OCI-M1 (cell line): ENCODE results near the gene DYRK4.

Source experiments
- DNase-seq: peaks from one replicate; lab custom pipeline; 2025; lab: John Stamatoyannopoulos, UW

The DYRK4 gene

DNA sequence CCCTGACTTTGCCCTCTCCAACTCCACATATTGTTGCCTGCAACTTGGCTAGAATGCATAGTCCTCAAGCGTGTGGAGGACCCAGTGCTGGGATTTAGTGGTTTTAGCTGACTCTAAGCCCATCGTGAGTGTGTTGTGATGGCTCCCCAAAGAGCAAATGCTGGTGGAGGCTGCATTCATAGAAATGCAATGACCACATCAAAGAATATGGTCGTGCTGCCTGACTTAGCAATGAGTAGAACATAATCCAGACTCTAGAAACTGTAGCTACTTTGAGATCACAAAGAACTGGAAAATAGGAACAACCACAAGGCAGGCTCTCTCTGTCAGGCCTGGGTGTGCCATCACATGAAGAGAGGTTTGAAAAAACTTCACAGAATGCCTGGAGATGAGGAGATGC lies 1.3 kb downstream of the DYRK4 start:
- DNase-seq = no peak

DNA sequence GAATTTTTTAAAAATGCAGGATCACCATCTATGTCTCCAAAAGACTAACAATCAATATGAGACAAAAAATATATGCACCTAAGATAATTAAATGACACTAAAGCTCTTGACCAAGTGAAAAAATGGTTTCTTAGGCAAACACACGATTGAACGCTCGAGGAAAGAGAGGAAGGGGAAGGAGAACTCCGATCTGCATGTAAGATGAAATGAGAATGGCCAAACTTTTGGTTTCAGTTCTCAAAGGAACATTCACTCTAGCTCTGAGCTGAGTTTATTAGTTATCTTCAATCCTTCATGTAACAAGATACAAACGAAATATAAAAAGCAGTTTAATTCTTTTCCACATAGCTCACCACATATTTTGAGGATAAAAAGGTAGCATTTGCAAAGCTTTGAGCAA lies 2.8 kb downstream of the DYRK4 start:
- peak; percentile 32 for DNase-seq

DNA sequence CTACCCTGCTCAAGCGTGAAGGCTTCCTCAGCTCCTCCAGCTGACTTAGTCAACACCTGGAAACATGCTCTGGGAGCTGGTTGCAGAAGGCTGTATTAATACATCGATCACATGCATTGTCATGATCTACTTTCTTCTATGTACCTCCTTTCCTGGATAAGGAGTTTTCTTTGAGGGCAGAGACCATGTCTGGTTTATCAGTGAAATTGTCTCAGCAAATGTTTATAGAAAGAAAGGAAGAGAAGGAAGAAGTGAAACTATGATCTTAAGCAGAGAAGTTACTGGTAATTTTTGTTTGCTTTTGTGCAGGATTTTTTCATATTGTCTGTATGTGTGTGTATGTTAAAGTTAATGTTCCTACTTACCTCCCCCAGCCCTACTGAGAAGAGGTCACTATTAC lies 4.5 kb downstream of the DYRK4 start:
- no peak for DNase-seq

DNA sequence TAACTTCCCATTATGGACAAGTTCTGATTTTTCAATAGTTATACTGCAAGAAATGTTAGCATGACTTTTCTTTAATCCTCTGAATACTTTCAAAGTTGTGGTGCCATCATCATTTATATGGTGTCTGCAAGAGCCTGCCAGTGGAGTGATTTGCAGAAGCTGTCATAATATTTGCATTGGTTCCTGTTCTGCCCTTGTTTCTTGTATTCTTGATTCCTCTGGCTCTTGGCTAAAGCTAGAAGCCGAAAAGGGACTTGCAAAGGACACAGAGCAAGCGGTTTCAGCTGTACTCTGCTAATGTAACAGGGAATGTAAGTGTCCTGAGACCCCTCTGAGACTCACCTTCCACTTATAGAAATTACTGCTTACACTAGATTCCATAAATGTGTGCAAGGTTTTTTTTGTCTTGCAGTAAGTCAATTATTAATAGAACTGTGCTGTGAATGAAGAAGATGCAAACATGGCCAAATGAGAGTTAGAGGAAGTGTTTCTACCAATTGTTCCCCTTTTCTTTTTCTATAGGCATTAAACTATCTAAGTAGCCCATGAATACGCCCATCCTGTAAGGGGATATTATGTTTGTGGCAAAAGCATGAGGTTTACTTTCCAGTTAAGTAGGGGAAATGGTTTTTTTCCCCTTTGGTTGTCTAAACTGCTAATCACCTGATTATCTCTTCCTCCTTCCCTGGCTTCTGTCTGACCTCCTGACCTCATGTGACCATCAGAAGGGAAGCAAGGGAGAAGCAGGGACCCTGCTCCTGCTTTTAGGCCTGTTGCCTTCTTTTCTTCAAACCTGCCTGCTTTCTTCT lies 5.3 kb downstream of the DYRK4 start:
- peak; percentile 56 for DNase-seq

DNA sequence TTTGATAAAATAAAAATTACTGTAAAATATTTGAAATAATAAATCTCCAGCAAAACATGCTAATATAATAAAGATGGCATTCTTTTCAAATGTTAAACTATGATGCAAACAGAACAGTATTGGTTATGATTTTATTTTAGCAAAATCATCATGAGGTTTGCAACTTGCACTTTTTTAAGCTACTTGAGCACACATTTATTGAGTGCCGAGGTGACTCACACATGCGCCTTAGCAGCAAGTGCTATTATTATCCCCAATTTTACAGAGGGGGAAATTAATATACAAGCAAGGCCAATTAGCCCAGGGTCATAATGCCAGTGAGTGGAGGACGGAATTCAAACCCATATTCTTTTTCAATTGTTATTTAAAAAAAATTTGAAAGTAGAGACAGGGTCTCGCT lies 7.3 kb downstream of the DYRK4 start:
- DNase-seq = no peak

DNA sequence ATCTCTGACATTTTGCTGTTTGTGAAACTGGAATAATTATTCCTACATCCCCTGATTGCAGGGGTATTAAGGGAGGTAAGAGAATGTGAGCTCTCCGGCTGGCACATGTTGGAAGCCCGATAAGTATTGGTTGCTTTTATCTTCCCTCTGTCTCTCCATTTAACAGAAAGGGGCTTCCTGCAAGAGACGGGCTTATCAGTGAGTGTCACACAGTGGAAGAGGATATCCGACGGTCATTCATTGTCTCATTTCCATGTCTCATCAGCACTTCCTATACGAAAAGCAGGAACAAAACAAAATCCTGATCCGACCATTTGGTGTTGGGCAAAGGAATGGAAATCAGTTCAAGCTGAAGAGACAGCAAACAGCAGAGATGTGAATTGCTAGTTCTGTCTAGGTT lies 10.7 kb downstream of the DYRK4 start:
- DNase-seq = peak; percentile 4

DNA sequence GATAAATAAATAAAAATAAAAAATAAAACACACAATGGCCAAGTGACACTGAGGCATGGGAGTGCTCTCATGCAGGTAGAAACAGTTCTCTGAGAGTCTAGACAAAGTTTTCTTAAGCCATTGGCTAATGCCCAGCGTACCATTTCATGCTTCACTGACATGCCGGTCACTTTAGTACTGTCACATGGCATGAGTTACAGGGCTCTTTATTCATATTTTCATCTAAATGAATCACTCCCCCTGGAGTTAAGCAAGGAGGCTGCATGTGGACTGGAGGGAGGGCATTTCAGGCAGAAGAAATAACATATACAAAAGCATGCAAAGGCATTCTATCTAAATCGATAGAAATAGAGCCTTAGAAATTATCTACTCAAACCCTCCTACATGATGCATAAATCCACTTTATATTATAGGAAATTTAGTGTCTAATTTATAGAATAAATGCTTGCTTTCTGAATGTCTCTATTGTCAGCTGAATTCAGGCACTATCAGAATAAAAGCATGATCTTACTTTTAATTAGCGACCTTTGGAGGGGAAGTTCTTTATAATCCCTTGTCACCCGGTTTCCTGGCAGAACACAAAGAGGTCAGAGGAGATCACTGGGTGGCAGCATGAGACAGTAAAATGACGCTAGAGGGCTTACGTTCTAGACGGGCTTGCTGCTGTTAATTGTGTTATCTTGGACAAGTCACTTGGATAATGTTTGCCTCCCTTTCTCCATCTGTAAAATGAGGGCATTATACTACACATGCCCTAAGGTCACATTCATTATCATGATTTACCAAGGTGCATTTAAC lies 17.5 kb downstream of the DYRK4 start:
- peak; percentile 72 for DNase-seq

DNA sequence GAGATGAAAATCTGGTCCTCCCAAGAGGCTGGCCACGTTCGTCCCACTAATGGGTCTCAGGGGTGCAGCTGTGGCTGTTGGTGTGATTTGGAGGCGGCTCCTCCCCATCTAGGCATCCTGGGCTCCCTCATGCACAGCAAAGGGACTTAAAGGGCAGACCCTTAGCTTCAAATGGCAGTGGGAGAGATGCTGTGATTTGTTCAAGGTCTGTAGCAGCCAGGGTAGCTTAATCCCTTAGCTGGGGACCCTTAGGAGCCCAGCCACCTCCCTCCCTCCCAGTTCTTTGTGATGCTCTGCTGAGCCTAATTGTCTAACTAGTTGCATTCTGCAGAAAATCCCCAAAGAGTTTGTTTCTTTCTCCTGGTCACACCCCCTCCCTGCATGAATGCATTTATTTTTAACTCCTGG lies 18.3 kb downstream of the DYRK4 start:
- no peak for DNase-seq

DNA sequence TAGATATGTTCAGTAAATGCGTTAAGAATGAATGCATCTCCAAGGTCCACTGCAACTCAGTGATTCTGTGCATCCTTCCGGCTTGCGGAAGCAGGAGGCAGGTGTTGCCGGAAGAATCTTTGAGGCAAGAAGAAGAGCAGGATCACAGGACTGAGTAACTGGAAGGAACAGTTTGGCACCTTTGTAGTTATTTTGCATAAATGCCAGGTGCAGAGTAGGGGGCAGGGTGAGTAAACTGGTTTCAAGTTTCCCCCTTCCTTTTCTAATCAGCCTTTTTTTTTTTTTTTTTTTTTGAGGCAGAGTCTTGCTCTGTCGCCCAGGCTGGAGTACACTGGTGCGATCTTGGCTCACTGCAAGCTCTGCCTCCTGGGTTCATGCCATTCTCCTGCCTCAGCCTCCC lies 22.3 kb downstream of the DYRK4 start:
- no peak for DNase-seq

DNA sequence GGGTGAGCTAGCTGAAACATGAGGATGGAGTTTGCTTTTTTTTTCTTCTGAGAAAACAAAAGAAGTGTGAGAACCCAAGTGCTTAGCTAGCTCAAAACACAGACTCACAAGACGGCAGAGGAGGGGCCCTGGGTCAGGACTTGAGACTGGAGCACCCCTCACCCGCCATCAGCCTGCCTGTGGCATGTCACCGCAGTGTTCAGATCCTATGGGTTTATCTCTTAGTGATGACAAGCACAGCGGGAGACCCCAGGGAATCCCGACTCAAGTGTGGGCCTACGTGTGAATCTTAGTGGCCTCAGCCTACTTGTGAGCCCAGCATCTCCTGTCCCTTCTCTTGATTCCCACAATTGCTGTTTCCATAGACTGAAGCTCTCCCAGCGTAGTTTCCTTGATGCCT lies 22.9 kb downstream of the DYRK4 start:
- DNase-seq = no peak

DNA sequence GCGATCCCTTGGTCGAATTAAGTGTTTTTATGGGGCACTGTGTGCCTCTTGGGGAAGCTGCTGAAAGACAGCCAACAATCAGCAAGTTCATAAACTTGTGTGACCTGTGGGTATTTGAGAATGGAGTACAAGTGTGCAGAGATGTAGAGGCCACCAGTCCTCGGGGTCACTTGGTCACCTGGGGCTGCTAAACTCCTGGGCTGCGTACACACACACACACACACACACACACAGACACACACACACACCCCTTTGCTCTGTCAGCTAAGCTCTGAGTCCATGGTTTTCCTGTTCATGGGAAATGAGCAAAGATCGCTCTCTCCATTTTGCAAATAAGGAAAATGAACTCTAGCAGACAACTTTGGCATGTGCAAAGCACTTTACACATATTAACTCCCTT lies 24.5 kb downstream of the DYRK4 start:
- DNase-seq = no peak

DNA sequence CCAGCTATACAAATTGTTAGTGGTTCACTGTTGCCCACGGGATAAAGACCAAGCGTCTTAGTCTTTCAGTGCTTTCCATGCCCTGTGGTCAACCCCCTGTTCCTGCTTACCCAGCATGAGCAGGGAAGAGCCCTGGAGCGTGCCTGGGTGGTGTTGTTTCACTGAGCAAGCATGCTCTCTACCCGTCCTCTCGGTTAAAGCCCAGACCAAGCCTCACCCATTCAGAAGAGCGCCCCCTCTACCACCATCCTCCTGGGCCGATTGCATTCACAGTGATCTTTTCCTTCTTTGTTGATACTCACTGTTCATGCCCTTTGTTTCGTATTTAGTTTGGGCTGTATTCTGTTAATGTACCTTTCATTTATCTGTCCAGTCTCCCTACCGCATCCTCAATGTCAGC lies 25.1 kb downstream of the DYRK4 start:
- DNase-seq = no peak

DNA sequence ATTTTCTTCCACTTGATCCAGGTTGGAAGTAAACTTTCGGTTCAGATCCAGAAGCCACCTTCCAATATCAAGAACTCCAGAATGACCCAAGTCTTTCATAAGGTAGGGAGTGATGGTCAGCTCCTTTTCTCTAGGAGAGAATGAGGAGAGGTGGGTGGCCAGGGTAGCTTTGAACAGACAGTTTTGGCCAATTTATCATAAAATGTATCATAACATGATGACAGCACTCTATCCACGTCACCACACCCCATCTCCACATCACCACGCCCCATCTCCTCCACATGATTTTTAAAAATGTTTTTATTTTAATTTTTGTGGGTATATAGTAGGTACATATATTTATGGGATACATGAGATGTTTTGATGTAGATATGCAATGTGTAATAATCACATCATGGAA lies 26.9 kb downstream of the DYRK4 start:
- no peak for DNase-seq

DNA sequence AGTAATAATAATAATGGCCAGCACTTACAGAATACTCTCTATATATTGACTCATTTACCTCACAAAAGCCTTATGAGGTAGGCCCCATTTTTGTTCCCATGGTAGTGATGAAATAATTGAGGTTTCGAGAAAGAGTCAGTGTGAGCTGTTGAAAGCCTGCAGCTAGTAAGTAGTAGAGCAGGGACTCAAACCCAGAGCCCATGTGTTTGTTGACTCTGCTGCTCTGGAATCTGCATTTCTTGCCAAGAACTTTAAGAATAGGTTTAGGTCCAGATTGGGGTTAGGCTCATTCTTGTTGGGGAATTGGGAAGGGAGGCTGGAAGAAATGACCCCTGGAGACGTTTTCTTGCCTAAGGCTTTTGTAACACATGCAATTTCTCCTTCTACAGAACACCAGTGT lies 27.9 kb downstream of the DYRK4 start:
- DNase-seq = no peak

DNA sequence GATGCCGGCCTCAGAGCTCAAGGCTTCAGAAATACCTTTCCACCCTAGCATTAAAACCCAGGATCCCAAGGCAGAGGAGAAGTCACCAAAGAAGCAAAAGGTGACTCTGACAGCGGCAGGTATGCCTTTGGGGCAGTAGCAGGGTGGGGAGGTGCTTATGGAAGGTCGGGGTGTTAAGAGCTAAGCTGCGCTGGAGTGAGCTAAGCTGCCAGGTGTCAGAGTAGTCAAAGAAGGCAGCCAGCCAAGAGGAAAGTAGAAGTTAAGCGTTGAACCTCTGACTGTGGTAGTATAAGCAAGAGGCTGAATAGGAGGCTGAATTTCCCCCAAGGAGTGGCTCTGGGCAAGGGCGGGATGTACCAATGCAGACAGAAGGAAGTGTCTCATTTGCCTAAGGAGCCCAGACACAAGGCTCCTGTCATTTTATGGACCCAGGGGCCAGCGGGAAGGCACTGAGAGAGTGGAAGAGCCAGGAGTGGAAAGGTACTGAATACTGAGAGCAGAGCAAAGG lies 29.2 kb downstream of the DYRK4 start:
- DNase-seq = no peak

DNA sequence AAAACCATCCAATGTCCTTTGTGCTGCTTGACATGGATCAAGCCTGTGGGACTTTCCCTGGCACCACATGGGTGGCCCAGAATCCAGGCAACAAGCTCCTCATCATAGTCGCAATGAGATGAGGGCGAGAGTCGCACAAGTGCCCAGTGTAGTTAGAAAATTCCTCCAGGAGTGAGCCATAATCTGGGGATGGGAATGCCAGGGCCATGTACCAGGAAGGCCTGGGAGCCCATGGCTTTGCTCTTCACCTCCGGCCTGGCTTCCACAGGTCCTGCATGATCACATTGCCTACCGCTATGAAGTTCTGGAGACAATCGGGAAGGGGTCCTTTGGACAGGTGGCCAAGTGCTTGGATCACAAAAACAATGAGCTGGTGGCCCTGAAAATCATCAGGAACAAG lies 33.9 kb downstream of the DYRK4 start:
- DNase-seq = no peak

DNA sequence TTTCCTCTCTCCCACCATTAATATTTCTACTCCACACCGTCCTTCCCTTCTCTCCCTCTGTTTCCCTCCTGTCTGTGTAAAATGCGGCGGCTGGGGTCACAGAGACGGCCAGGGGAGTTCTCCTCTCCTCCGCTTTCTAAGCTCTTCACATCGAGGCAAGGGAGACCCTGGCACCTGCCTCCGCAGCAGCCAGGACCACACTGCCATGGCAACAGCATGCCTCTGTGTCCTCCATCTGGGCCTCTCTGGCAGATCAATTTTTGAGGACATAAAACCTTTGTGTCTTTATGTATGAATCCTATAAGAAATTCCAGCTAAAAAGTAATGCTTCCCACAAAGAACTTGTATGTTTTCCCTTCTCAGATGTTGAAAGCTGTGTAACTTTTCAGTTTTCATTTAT lies 41.4 kb downstream of the DYRK4 start:
- no peak for DNase-seq

DNA sequence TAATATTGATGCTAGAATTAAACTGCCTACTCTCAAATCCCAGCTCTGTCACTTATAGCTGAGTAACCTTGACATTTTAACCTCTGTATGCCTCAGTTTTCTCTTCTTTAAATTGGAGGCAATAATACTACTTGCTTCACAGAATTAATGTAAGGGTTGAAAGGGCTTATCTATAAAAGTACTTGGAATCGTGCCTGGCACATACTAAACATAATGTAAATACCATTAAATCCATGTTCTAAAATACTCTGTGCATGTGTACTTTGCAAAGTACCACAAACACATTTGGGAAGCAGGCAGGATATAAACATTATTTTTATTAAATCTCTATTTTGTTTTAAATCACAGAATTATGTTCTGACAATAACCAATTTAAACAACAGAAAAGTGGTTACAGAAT lies 41.9 kb downstream of the DYRK4 start:
- DNase-seq = no peak

DNA sequence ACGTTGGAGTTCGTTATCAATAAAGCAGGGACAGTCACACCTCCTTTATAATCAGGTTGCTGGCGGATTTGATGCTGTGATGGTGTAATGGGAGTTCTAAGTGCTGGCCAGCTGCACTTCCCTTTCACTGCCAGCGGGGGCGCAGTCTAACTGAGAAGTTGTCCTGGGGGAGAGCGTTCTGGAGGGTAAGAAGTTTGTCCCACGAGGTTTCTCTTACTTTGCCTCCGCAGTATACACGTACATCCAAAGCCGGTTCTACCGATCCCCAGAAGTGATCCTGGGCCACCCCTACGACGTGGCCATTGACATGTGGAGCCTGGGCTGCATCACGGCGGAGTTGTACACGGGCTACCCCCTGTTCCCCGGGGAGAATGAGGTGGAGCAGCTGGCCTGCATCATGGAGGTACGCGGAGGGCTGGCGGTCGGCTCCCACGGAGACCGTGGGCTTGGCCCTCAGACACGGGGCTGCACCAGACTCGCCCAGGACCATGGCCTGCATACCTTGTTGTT lies 42.7 kb downstream of the DYRK4 start:
- peak; percentile 92 for DNase-seq

DNA sequence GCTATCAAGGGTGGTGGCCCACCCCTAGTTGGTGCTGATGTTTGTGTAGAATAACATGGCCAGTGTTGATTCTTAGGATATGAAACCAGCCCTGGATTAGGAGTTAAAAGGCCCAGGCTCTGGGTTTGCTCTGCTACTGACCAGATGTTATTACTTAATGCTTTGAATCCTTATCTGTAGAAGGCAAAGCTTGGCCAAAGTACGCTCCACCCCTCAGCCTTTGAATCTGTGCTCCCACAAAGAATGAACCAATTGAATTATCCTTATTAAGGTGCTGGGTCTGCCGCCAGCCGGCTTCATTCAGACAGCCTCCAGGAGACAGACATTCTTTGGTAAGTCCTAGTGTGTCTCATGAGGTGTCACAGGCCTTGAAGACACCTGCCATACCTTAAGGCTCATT lies 45.0 kb downstream of the DYRK4 start:
- DNase-seq = no peak

DNA sequence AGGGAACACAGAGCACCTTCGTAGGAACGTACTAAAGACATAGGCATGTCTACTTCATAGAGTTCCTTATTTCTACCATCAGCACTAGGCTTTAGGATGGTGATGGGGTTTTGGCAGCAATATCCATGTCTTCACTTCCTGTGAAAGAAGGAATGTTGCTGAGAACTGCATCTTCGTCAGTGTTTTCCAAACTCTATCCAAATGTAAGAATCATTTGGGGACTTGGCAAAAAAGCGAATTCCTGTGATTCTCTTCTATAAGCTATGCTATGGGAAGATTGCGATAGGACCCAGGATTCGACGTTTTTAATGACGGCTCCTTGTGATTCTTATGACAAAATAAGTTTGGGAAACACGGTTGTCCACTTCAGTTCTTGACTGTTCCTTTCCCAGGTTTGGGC lies 47.1 kb downstream of the DYRK4 start:
- DNase-seq = no peak

DNA sequence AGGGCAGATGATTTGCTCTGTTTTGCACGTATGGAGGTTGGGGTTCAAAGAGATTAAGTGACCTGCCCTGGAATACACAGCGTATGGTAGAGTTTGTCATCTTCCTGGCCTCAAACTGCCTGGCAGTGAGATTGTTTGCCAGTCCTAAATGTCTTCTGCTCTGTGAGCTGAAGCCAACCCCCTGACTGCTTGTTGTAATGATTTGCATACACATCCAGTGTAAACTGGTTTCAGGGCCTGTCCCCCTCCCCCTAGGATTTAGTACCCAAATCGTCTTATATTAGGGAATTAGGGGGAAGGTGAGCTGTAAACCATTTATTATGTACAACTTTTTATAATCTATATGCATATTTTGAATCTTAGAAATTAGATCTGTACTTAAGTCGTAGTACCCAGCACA lies 48.5 kb downstream of the DYRK4 start:
- DNase-seq = no peak

DNA sequence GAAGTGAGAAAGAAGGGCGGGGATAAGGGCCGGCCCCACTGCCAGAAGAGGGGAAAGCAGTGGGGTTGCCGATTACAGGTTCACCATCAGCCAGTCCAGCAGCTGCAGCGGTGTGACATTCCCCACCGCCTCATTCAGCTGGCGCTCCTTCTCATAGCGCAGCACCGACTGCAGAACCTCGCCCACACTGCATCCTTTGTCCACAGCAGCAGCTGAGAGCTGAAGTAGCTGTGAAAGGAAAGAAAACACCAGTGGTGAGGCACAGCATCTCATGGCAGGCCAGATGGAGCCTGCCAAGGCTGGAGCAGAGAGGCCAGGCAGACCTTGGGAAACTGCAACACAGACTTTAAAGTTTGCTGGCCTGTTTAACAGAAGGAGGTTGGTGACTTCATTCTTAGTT lies 53.7 kb downstream of the DYRK4 start:
- DNase-seq = no peak
